Measurements from ENCODE around the gene PANX2.

- TF ChIP-seq, protein P1, sequence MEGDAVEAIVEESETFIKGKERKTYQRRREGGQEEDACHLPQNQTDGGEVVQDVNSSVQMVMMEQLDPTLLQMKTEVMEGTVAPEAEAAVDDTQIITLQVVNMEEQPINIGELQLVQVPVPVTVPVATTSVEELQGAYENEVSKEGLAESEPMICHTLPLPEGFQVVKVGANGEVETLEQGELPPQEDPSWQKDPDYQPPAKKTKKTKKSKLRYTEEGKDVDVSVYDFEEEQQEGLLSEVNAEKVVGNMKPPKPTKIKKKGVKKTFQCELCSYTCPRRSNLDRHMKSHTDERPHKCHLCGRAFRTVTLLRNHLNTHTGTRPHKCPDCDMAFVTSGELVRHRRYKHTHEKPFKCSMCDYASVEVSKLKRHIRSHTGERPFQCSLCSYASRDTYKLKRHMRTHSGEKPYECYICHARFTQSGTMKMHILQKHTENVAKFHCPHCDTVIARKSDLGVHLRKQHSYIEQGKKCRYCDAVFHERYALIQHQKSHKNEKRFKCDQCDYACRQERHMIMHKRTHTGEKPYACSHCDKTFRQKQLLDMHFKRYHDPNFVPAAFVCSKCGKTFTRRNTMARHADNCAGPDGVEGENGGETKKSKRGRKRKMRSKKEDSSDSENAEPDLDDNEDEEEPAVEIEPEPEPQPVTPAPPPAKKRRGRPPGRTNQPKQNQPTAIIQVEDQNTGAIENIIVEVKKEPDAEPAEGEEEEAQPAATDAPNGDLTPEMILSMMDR (conservative IDR thresholded peaks at IDR 0.05), result no peak
- TF ChIP-seq ZFX (IDR thresholded peaks at IDR 0.05), result no peak
These were observed 47.1 kb downstream of the PANX2 start for GRCh38 chr22:50217543-50218152.

All from C4-2B (cell line).